Neural cell (in vitro differentiated cells): ENCODE data around the gene TENT5C.

Experiments
- CTCF ChIP-seq: fragments of 450-650 bp; IDR thresholded peaks from 2 replicates; pipeline ENCODE4 v1.5.1; 2014; ENCODE audit warnings: antibody characterized with exemption, mild to moderate bottlenecking, moderate library complexity; ENCODE audit not compliant: poor library complexity, severe bottlenecking
- EZH2 ChIP-seq: fragments of 200-600, 300-800 bp; shearing (Covaris generic), sonication (generic); IDR thresholded peaks from 2 replicates; pipeline ENCODE4 v1.6.1; 2014; ENCODE audit warnings: antibody characterized with exemption, low read length, borderline replicate concordance, mild to moderate bottlenecking; ENCODE audit not compliant: insufficient read depth, poor library complexity, severe bottlenecking

DNA sequence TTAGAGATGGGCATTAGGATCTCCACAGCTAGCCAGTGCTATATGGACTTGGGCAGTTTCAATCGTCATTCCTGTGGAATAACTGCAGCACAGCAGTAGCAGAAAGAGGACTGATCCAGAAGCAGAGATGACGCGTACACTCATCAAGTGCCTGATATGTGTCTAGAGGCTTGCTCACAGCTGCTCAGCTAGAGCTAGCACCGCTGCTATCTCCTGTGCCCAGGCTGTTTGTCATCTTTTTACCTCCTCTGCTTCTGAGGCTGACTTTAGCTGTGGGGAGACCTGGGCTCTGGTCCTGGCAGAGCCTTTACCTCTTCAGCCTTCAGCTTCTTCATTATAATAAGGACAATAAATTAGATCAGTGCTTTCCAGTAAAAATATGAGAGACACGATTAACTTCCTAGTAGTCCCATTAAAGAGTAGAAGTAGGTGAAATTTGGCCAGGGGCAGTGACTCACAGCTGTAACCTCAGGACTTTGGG, 5.3 kb downstream of the TENT5C start:
- TF ChIP-seq CTCF: no peak
- no peak for TF ChIP-seq EZH2
